Fibroblast of skin of abdomen (primary cell): Measurements from ENCODE around the gene RSPH6A.
A peak's percentile ranks its signal among the peaks of the same experiment; 100 is the strongest.

Experiments
- DNase-seq: peaks from one replicate; pipeline ENCODE4 v3.0.0-alpha.2; 2013

RSPH6A gene

GRCh38 chr19:45779231-45780145, 35.6 kb downstream of the RSPH6A start:
- peak; percentile 48 for DNase-seq

GRCh38 chr19:45778010-45778661, 37.0 kb downstream of the RSPH6A start:
- no peak for DNase-seq

- DNase-seq: no peak
Measured at GRCh38 chr19:45777395-45777961, 37.6 kb downstream of the RSPH6A start.

- no peak for DNase-seq
Measured at GRCh38 chr19:45774765-45775164, 40.3 kb downstream of the RSPH6A start.

DNA sequence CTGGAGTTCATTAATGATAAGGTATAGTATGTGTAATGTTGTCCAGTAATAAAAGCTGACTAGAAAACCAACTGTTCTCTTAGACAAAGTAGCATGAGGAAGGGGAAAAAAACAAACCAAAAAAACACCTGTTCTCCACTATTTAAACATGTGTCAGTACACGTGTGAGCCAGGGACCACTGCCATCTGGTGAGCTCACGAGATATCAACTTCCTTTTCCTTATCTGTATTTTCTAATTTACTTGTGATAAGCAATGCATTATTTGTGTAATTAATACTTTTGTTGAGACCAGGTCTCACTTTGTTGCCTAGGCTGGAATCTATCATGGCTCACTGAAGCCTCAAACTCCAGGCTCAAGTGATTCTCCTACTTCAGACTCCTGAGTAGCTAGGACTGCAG, 41.7 kb downstream of the RSPH6A start:
- DNase-seq: no peak

- DNase-seq: no peak
Measured at GRCh38 chr19:45772912-45773311, 42.2 kb downstream of the RSPH6A start.

GRCh38 chr19:45772130-45772840, 42.8 kb downstream of the RSPH6A start:
- DNase-seq: no peak

GRCh38 chr19:45771311-45771933, 43.7 kb downstream of the RSPH6A start:
- DNase-seq: no peak

DNA sequence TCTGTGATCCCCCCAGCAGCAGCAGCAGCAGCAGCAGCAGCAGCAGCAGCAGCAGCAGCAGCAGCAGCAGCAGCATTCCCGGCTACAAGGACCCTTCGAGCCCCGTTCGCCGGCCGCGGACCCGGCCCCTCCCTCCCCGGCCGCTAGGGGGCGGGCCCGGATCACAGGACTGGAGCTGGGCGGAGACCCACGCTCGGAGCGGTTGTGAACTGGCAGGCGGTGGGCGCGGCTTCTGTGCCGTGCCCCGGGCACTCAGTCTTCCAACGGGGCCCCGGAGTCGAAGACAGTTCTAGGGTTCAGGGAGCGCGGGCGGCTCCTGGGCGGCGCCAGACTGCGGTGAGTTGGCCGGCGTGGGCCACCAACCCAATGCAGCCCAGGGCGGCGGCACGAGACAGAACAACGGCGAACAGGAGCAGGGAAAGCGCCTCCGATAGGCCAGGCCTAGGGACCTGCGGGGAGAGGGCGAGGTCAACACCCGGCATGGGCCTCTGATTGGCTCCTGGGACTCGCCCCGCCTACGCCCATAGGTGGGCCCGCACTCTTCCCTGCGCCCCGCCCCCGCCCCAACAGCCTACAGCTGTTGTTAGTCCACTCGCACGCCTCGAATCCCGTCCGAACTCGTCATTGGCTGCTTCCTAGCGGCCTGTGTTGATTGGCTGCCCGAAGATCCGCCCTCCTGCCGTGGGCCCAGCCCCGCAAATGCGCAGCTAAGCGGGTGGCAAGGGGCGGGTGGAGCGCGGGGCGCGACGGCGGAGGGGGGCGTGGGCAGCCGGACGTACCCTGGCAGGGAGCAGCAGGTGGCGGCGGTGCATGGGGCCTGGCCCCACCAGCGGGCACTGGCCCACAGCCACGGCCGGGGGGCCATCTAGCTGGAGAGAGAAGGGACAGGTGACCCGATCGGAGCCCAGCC, 44.7 kb downstream of the RSPH6A start:
- DNase-seq: peak; percentile 98

- DNase-seq: no peak
Measured at GRCh38 chr19:45769821-45770191, 45.3 kb downstream of the RSPH6A start.

DNA sequence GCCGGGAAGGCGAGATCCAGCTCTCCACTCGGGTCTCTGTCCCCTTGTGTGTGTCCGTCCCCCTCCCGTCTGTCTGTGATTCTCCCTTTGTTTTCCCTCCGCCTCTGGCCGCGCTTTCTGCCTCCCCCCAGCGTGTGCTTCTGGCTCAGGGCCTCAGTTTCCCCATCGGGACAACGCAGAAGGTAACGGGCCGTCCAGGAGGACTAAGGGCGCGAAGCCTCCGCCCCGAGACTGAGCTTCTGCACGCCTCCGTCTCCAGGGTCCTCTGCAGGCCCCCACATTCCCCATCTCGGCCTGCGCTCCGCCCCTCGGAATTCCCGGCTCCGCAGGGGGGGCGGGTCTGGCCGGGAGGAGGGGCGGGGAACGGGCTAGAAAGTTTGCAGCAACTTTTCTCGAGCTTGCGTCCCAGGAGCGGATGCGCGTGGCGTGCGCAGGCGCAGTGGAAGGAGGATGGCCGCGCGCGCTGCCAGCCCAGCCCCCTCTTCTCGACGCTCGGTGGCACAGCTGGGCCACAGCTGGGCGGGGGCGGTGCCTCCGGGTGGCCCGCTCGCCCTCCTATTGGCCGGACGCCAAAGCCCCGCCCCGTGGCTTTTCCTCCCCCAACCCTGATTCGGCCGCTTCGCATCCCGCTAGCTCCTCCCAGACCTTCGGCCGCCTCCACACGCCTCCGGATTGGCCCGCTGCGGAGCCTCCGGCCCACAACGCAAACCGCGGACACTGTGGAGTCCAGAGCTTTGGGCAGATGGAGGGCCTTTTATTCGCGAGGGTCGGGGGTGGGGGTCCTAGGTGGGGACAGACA, 45.9 kb downstream of the RSPH6A start, which contains the start of gene SIX5:
Gene SIX5 (minus strand): TSS at position 269 of the 799 bp plus-strand sequence. CDS start 408 bp downstream, outside the sequence.
- DNase-seq: peak; percentile 99

GRCh38 chr19:45768655-45768983, 46.5 kb downstream of the RSPH6A start:
- DNase-seq: peak; percentile 51

DNA sequence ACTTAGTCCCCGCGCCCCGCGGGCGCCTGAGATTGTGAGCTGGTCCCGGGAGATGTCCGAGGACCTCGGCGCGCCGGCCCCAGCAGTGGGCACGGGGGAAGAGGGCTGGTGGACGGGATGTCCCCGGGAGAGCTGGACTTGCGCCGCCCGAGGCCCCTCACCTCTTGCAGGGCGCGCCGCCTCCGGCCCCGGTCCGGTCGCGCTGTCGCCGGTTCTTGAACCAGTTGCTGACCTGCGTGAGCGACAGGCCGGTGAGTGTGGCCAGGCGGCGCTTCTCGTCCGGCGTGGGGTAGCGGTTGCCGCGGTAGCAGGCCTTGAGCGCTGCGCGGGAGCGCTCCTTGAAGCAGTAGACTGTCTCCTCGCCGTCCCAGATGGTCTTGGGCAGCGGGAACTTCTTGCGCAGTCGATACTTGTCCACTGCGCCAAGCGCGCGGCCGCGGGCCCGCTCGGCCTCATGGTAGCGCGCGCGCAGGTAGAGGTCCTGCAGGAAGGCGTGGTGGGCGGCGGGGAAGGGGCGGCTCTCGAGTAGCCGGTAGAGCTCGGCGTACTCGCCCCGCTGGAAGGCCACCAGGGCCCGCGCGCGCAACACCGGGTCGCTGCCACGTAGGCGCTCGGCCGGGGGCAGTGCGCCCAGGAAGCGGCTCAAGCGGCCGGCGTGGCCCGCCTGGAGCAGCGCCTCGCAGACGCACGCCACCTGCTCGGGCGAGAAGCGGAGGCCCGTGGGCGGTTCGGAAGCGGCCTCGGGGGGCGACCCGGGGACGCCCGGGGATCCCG, 47.0 kb downstream of the RSPH6A start:
- peak; percentile 57 for DNase-seq

DNA sequence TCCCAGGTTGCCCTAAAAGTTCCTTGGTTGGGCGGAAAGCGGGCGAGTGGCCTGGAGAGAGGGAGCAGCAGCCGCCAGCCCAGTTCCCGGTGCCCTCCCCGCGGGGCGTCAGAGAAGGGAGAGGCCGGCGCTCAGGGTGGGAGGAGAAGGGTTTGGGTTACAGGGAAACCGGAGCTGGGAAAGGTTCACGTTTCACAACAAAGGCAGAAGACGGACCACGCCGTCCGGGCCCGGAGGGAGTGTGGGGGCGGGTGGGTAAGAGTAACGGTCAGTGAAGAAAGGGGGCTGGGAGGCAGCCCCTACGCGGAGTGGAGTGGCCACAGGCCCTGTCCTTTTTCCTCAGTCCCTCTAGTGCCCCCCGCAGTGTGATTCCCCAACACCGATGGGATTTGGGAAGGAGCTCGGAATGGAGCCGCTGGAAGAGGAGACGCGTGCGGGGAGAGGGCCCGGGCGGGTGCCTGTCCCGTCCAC, 47.7 kb downstream of the RSPH6A start:
- DNase-seq: peak; percentile 83

DNA sequence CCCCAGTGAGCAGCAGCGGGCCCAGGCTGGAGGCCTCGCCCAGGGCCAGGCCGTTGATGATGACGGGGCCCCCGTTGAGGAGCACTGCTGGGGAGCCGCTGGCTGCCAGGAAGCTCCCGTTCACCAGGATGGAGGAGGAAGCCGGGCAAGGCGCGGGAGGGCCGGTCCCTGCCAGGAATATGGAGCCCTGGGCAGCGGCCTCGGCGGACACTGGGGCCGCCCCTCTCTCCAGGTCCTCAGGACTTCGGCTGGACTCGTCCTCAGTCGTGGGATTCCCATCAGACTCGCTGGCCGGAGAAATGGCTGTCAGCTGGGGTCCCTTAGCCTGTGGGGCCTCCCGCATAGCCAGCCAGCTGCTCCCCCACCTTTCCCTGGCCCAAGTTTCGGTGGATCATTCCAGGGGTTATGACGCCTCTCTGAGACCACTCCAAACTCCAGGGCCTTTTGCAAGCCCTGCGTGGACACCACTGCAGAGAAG, 48.2 kb downstream of the RSPH6A start:
- peak; percentile 20 for DNase-seq

DNA sequence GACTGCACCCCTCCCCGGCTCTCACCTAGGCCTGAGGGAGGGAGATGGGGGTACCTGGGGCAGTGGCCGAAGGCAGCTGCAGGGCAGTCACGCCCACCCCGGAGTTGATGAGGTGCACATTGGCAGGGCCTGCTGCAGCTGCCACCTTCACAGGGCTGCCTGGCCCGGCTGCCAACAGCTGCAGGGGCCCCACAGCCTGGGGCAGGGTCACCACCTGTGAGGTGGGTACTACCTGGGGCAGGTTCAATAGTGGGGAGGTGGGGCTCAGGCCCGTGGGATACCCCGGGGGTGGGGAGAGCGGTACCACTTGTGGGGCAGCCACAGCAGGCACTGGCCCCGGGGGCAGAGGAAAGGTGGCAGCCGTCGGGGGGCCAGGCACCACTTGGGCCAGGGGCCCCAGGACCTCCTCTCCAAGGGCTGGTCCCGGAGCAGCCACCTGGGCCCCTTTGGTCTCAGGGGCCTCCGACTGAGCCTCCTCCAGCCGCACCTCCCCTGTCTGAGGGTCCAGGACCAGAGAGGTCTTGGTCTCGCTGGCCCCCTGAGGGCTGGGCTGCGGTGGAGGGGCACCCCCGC, 48.7 kb downstream of the RSPH6A start:
- DNase-seq: no peak

- DNase-seq: no peak
Measured at GRCh38 chr19:45765702-45766295, 49.3 kb downstream of the RSPH6A start.

DNA sequence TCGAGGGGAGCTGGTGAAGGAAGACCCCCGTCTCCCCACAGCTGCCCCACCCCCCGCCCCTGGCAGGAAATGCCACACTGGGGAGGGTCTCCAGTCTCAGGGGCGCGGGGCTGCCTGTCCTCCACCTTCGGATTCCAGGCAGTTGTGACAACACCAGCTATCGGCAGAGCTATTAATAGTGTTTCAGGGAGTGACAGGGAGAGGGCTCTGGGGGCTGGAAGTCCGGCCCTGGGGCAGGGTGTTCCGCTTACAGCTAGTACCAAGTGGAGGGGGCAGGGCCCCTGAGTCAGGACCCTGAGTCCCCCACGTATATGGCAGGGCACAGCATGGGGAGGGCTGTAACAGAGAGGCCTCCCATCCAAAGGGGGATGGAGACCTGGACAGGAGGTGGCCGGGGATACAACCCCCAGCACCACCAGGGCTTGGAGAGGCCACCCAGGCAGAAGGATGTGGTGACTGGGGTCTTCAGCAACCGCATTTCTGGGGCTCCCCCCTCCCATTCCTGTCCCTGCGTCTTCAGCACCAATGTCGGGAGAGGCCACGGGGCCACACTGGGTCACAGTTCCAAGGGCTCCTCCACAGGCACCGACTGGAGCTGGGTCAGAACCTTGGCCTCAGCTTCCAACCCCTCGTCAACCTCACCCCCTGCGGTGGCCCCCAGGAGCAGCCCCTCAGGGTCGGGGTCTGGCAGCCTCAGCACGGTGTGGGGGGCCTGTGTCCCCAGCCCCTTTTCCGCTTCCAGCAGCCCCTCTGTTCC, 50.0 kb downstream of the RSPH6A start:
- DNase-seq: no peak
